SK-N-SH (cell line): Measurements from ENCODE around the gene MCF2L2. TPM values are rescaled to one million over a fixed set of nuclear protein-coding genes. Genes with fewer than 3 reads are reported as not detected.
A peak's percentile ranks its signal among the peaks of the same experiment; 100 is the strongest.

ENCODE experiments used
- CTCF ChIA-PET: fragments of 300-600, 350-600 bp; formaldehyde crosslinking; extraction: SDS; loops from one replicate; lab custom pipeline; 2021; lab: Yijun Ruan, JAX
- POLR2A ChIA-PET: fragments of 350-600 bp; sonication (Branson Sonifier 250); formaldehyde crosslinking; extraction: SDS; loops from one replicate; lab custom pipeline; 2020; ENCODE audit warnings: antibody characterized with exemption, inconsistent platforms; lab: Yijun Ruan, JAX
- DNase-seq: peaks from one replicate; pipeline ENCODE4 v3.0.0; 2012
- H2AFZ ChIP-seq: fragments of 200-600 bp; sonication (generic); 2 replicates; pipeline ENCODE4 v1.8.1; 2016; ENCODE audit warnings: antibody characterized with exemption, mild to moderate bottlenecking, low read depth
- H3F3A ChIP-seq: fragments of 200-600 bp; sonication (generic); replicated peaks from 2 replicates; pipeline ENCODE3; 2016; ENCODE audit warnings: antibody characterized with exemption, mild to moderate bottlenecking; ENCODE audit not compliant: insufficient read depth
- H3K27ac ChIP-seq, 2 experiments: fragments of 200-500 bp in 1 of 2; fragments of 200-600 bp in 1 of 2; sonication (Bioruptor generic) in 1 of 2; sonication (generic), shearing (Covaris generic) in 1 of 2; 2 replicates each; pipeline versions ENCODE4 v1.5.1 to v1.6.1; 2014 to 2016; ENCODE audit warnings: low read depth in 2 of 2, inconsistent platforms in 1 of 2, low read length in 1 of 2, mild to moderate bottlenecking in 1 of 2, mixed read lengths in 1 of 2
- H3K27me3 ChIP-seq: fragments of 200-600 bp; sonication (generic), shearing (Covaris generic); 2 replicates; pipeline ENCODE4 v1.6.1; 2016; ENCODE audit warnings: mixed run types; ENCODE audit not compliant: insufficient read depth
- H3K36me3 ChIP-seq, 2 experiments: fragments of 200-500 bp in 1 of 2; fragments of 200-600 bp in 1 of 2; sonication (Bioruptor generic) in 1 of 2; sonication (generic) in 1 of 2; replicated peaks in 1 of 2; 2 replicates each; pipeline versions ENCODE3 to v1.5.1; 2014 to 2016; ENCODE audit warnings: low read length in 1 of 2, mild to moderate bottlenecking in 1 of 2; ENCODE audit not compliant: insufficient read depth in 2 of 2, control insufficient read depth in 1 of 2
- H3K4me1 ChIP-seq, 2 experiments: fragments of 200-500 bp in 1 of 2; fragments of 200-600 bp in 1 of 2; sonication (Bioruptor generic) in 1 of 2; sonication (generic), shearing (Covaris generic) in 1 of 2; 2 replicates each; pipeline versions ENCODE4 v1.5.1 to v1.6.1; 2014 to 2016; ENCODE audit warnings: low read depth in 1 of 2, low read length in 1 of 2, mixed run types in 1 of 2; ENCODE audit not compliant: insufficient read depth in 2 of 2, control insufficient read depth in 1 of 2
- H3K4me2 ChIP-seq: fragments of 200-600 bp; sonication (generic), shearing (Covaris generic); 2 replicates; pipeline ENCODE4 v1.6.1; 2017; ENCODE audit warnings: mixed run types
- H3K4me3 ChIP-seq, 2 experiments: fragments of 200-500 bp in 1 of 2; fragments of 200-600 bp in 1 of 2; sonication (Bioruptor generic) in 1 of 2; sonication (generic), shearing (Covaris generic) in 1 of 2; 2 replicates each; pipeline versions ENCODE4 v1.5.1 to v1.8.1; 2014 to 2016; ENCODE audit warnings: low read depth in 2 of 2, inconsistent platforms in 1 of 2, low read length in 1 of 2, mild to moderate bottlenecking in 1 of 2, mixed read lengths in 1 of 2, moderate library complexity in 1 of 2
- H3K79me2 ChIP-seq: fragments of 200-600 bp; sonication (generic); 2 replicates; pipeline ENCODE4 v1.8.1; 2017; ENCODE audit warnings: mild to moderate bottlenecking; ENCODE audit not compliant: insufficient read depth
- H3K9ac ChIP-seq: fragments of 200-600 bp; sonication (generic); 2 replicates; pipeline ENCODE4 v1.6.1; 2017; ENCODE audit warnings: mixed run types
- H3K9me2 ChIP-seq: fragments of 200-600 bp; sonication (generic); 2 replicates; pipeline ENCODE4 v1.6.1; 2017; ENCODE audit warnings: mixed run types
- H3K9me3 ChIP-seq: fragments of 200-600 bp; sonication (generic); 2 replicates; pipeline ENCODE4 v1.6.1; 2017; ENCODE audit warnings: mixed run types, mild to moderate bottlenecking, moderate library complexity
- H4K20me1 ChIP-seq: fragments of 200-600 bp; sonication (generic); 2 replicates; pipeline ENCODE4 v1.6.1; 2017; ENCODE audit warnings: mild to moderate bottlenecking, mixed run types; ENCODE audit not compliant: insufficient read depth
- CHD2 ChIP-seq: fragments of 150-350 bp; IDR thresholded peaks from 2 replicates; pipeline ENCODE4 v1.6.1; 2018; ENCODE audit warnings: low read length; ENCODE audit not compliant: partially characterized antibody
- FOXJ3 ChIP-seq: sonication (generic); formaldehyde crosslinking; IDR thresholded peaks from 2 replicates; pipeline ENCODE4 v1.5.1; 2020; ENCODE audit warnings: mild to moderate bottlenecking, missing genetic modification reagents
- NFIC ChIP-seq: IDR thresholded peaks from 2 replicates; pipeline ENCODE4 v1.4.0; 2012; ENCODE audit warnings: borderline replicate concordance
- NRF1 ChIP-seq: IDR thresholded peaks from 2 replicates; pipeline ENCODE4 v1.6.1; 2012; ENCODE audit warnings: low read depth, mild to moderate bottlenecking, low read length
- POLR2AphosphoS5 ChIP-seq: IDR thresholded peaks from 2 replicates; pipeline ENCODE4 v1.6.1; 2012; ENCODE audit warnings: low read depth, low read length
- RAD21 ChIP-seq: IDR thresholded peaks from 2 replicates; pipeline ENCODE4 v1.6.1; 2012; ENCODE audit warnings: mild to moderate bottlenecking, low read length
- RCOR1 ChIP-seq: fragments of 150-350 bp; IDR thresholded peaks from 2 replicates; pipeline ENCODE4 v1.6.1; 2017; ENCODE audit warnings: antibody characterized with exemption, low read length
- RXRA ChIP-seq: IDR thresholded peaks from 2 replicates; pipeline ENCODE4 v1.4.0; 2012; ENCODE audit warnings: low read depth, mild to moderate bottlenecking, borderline replicate concordance
- USF1 ChIP-seq: IDR thresholded peaks from 2 replicates; pipeline ENCODE4 v1.4.0; 2012; ENCODE audit warnings: low read depth, borderline replicate concordance
- YY1 ChIP-seq: IDR thresholded peaks from 2 replicates; pipeline ENCODE4 v1.4.0; 2012; ENCODE audit warnings: low read depth, mild to moderate bottlenecking
- WGBS: methylation state at CpG from one replicate; pipeline ENCODE4 v1.1.6; 2017; ENCODE audit warnings: low lambda C conversion rate; 5-methylcytosine and 5-hydroxymethylcytosine counted together
- polyA plus RNA-seq, 3 experiments: library from polyadenylated mRNA; depleted of rRNA; stranded (reverse); fragments of >200 nt; gene quantifications; 2 replicates each; pipeline ENCODE4 v1.2.3, GENCODE V29; 2012
- TF ChIP-seq, protein P1 (sequence below): fragments of 150-350 bp; IDR thresholded peaks from 2 replicates; pipeline ENCODE4 v1.6.1; 2016; ENCODE audit warnings: mild to moderate bottlenecking, low read depth, low read length
- TF ChIP-seq, protein P2 (sequence below): fragments of 200-600 bp; sonication (generic); IDR thresholded peaks from 2 replicates; pipeline ENCODE4 v1.6.1; 2017; ENCODE audit warnings: antibody characterized with exemption, mild to moderate bottlenecking, moderate library complexity

MCF2L2 gene
- polyA plus RNA-seq, 1 of the 3 experiments (the other 2 are of a cell fraction) = 0.56 TPM

DNA sequence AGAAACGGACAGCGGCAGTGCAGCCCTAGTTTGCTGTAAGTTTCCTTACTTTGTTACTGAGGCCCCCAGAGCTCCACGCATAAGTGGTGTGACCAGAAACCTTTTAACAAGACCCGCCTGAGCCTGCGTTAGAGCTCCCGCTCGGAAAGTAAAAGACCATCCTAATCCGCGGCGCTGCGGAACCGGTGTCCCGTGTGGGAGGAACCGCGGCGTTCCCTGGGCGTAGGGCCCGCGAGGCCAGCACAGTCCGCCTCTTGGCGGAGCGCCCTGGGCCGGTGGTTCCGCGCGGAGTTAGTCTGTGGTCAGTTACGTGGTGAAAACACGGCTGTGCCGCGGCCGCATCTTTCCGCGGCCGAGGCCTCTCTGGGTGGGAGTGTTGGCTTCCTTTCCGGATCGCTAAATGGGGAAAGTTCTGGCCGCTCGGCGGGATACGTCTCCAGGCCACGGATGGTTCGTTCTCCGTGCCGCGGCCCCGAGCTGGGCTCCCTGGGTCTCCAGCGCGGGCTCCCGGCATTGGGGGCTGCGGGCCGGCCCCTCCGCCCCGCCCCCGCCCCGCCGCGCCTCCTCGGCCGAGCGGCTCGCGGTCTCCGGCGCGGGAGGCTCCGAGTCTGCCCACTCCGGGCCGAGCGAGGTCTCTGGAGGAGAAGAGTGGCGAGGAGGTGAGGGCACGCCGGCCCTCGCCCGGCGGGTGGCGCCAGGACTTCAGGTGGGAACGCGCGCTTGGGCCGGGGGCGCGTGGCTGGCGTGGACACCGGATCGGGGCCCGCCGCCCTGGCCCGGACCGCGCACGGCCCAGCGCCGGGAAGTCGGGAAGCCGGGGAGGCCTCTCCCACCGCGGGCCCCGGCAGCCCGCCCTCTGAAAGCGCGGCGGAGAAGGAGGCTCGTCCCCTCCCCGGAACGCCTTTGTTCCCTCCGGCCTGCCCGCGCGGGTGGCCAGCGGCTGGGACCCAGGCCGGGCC is 174.6 kb downstream of the MCF2L2 start (continued):
- TF ChIP-seq, protein P1, sequence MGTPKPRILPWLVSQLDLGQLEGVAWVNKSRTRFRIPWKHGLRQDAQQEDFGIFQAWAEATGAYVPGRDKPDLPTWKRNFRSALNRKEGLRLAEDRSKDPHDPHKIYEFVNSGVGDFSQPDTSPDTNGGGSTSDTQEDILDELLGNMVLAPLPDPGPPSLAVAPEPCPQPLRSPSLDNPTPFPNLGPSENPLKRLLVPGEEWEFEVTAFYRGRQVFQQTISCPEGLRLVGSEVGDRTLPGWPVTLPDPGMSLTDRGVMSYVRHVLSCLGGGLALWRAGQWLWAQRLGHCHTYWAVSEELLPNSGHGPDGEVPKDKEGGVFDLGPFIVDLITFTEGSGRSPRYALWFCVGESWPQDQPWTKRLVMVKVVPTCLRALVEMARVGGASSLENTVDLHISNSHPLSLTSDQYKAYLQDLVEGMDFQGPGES = no peak
- no peak for TF ChIP-seq RXRA
- no peak; the same call in 1 of the 2 replicates for TF ChIP-seq POLR2AphosphoS5
- no peak for TF ChIP-seq NFIC
- no peak for TF ChIP-seq RCOR1
- no peak for TF ChIP-seq CHD2
- no peak for TF ChIP-seq YY1
- TF ChIP-seq, protein P2, sequence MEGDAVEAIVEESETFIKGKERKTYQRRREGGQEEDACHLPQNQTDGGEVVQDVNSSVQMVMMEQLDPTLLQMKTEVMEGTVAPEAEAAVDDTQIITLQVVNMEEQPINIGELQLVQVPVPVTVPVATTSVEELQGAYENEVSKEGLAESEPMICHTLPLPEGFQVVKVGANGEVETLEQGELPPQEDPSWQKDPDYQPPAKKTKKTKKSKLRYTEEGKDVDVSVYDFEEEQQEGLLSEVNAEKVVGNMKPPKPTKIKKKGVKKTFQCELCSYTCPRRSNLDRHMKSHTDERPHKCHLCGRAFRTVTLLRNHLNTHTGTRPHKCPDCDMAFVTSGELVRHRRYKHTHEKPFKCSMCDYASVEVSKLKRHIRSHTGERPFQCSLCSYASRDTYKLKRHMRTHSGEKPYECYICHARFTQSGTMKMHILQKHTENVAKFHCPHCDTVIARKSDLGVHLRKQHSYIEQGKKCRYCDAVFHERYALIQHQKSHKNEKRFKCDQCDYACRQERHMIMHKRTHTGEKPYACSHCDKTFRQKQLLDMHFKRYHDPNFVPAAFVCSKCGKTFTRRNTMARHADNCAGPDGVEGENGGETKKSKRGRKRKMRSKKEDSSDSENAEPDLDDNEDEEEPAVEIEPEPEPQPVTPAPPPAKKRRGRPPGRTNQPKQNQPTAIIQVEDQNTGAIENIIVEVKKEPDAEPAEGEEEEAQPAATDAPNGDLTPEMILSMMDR = peak; percentile 11; the same call in 1 of the 2 replicates
- TF ChIP-seq FOXJ3 (CRISPR knock-in tag) = no peak
- peak; percentile 9; the same call in 1 of the 2 replicates for TF ChIP-seq RAD21
- no peak for TF ChIP-seq USF1

- Histone ChIP-seq H3K27me3 (no peaks in the 10 kb centered on the region), H3K9me2 (no peaks in the 10 kb centered on the region), H3K79me2 (peaks cover 26% of the 10 kb centered on the region), H4K20me1 (no peaks in the 10 kb centered on the region), H3K9me3 (no peaks in the 10 kb centered on the region), H3K36me3 (peaks cover 0 to 3% of the 10 kb centered on the region in 2 experiments), H3K9ac (peak within 1 kb of the TSS; percentile 83), H3F3A (no peaks in the 10 kb centered on the region), H3K27ac (peak within 1 kb of the TSS; percentile 43 to 77)
- ChIA-PET CTCF (interaction anchor here (0.8 to 3.4 kb wide), 8 partner anchors 17 to 167 kb away, joined by 3 to 19 read pairs (median 4); no protein-coding TSS in a partner anchor), POLR2A (no interaction called here)
- DNase-seq = peak; percentile 67
- TF ChIP-seq NFIC (no peak), NRF1 (no peak)
- TF ChIP-seq, all 33 proteins: peak for 0
- H2AFZ ChIP-seq = peak within 1 kb of the TSS; percentile 89
- H3K4me3 ChIP-seq = peak within 1 kb of the TSS; percentile 79 to 88
- peaks cover 0 to 2% of the 10 kb centered on the region in 2 experiments; a peak in 1 of 4 replicates for H3K4me1 ChIP-seq
- WGBS = 2% methylated on average over 23 of the region's 43 CpGs
- H3K4me2 ChIP-seq = peak within 1 kb of the TSS; percentile 94
Observed at GRCh38 chr3:183252973-183253527, 175.4 kb downstream of the MCF2L2 start, which contains the start of gene B3GNT5. Gene B3GNT5 (plus strand): TSS chr3:183253253. CDS start chr3:183269799, 16,546 bp downstream.
